HCT116 (cell line): ENCODE measurements around the gene ZNF775. TPM values are rescaled to one million over a fixed set of nuclear protein-coding genes. Genes with fewer than 3 reads are reported as not detected.

ENCODE experiments used
- ATAC-seq: fragments of 200-7000 bp; cut with Tn5 transposase; 2 replicates; pipeline ENCODE4 v1.9.1; 2020; ENCODE audit warnings: mild to moderate bottlenecking, moderate library complexity
- BruUV-seq: library from RNA; stranded (reverse); fragments of 400-500 nt; replicated peaks from 2 replicates; lab custom pipeline; 2021; lab: Mats Ljungman, UMichigan
- CTCF ChIA-PET: fragments of 300-600 bp; sonication (Branson Sonifier 250); formaldehyde crosslinking; loops from one replicate; lab custom pipeline; 2021; ENCODE audit warnings: antibody characterized with exemption; lab: Charles Lee
- POLR2A ChIA-PET: fragments of 300-600, 350-600 bp; sonication (Branson Sonifier 250); formaldehyde crosslinking; loops from one replicate; lab custom pipeline; 2021; ENCODE audit warnings: antibody characterized with exemption; lab: Charles Lee
- RAD21 ChIA-PET, 2 experiments: fragments of 300-600 bp; sonication (Branson Sonifier 250); formaldehyde crosslinking; loops; one replicate each; lab custom pipeline; 2023; ENCODE audit warnings: low total read pairs in 2 of 2; ENCODE audit not compliant: uncharacterized antibody in 2 of 2, unreplicated experiment in 2 of 2, low non-redundant PET in 1 of 2; lab: Charles Lee
- DNase-seq: peaks from one replicate; pipeline ENCODE4 v3.0.0-alpha.2; 2010; ENCODE audit warnings: low read depth, low spot score
- H2AFZ ChIP-seq: fragments of 200-600 bp; shearing (Covaris generic), sonication (generic); 2 replicates; pipeline ENCODE4 v1.6.1; 2017; ENCODE audit warnings: low read depth, mixed run types, mixed read lengths, antibody characterized with exemption, low read length; ENCODE audit not compliant: poor library complexity, severe bottlenecking
- H3K27ac ChIP-seq: 2 replicates; pipeline ENCODE4 v1.5.1; 2012; ENCODE audit warnings: low read depth, low read length
- H3K27me3 ChIP-seq: fragments of 200-600 bp; sonication (generic); 2 replicates; pipeline ENCODE4 v1.6.1; 2016; ENCODE audit warnings: mixed run types, low read length, mixed read lengths; ENCODE audit not compliant: insufficient read depth
- H3K36me3 ChIP-seq, 2 experiments: fragments of 200-500 bp in 1 of 2; fragments of 200-600 bp in 1 of 2; sonication (Bioruptor generic) in 1 of 2; sonication (generic) in 1 of 2; 2 replicates each; pipeline versions ENCODE4 v1.5.1 to v1.6.1; 2014 to 2016; ENCODE audit warnings: low read length in 2 of 2, inconsistent platforms in 1 of 2, mixed read lengths in 1 of 2, mixed run types in 1 of 2; ENCODE audit not compliant: insufficient read depth in 2 of 2, control insufficient read depth in 1 of 2
- H3K4me1 ChIP-seq, 2 experiments: fragments of 200-600 bp in 1 of 2; sonication (generic) in 1 of 2; 2 replicates each; pipeline versions ENCODE4 v1.5.1 to v1.6.1; 2012 to 2017; ENCODE audit warnings: low read length in 2 of 2, inconsistent platforms in 1 of 2, mild to moderate bottlenecking in 1 of 2, mixed read lengths in 1 of 2, mixed run types in 1 of 2, moderate library complexity in 1 of 2; ENCODE audit not compliant: insufficient read depth in 2 of 2, control insufficient read depth in 1 of 2
- H3K4me2 ChIP-seq: fragments of 200-600 bp; sonication (generic); 2 replicates; pipeline ENCODE4 v1.6.1; 2017; ENCODE audit warnings: mixed run types, low read length, mixed read lengths
- H3K4me3 ChIP-seq, 2 experiments: fragments of 200-600 bp in 1 of 2; sonication (generic) in 1 of 2; replicated peaks in 1 of 2; 2 replicates each; pipeline ENCODE4 v1.5.1; 2011 to 2016; ENCODE audit warnings: low read length in 2 of 2, control low read depth in 1 of 2, low read depth in 1 of 2, mild to moderate bottlenecking in 1 of 2, mixed read lengths in 1 of 2, mixed run types in 1 of 2
- H3K79me2 ChIP-seq: fragments of 200-600 bp; sonication (generic); 2 replicates; pipeline ENCODE4 v1.6.1; 2017; ENCODE audit warnings: mild to moderate bottlenecking, mixed run types, low read length, moderate library complexity, mixed read lengths; ENCODE audit not compliant: insufficient read depth
- H3K9ac ChIP-seq: fragments of 200-600 bp; sonication (generic); 2 replicates; pipeline ENCODE4 v1.6.1; 2016; ENCODE audit warnings: low read length, mixed read lengths
- H3K9me2 ChIP-seq: fragments of 200-600 bp; sonication (generic), shearing (Covaris generic); 2 replicates; pipeline ENCODE4 v1.6.1; 2017; ENCODE audit warnings: mixed run types, mild to moderate bottlenecking, moderate library complexity; ENCODE audit not compliant: insufficient read depth
- H3K9me3 ChIP-seq, 2 experiments: fragments of 200-500 bp in 1 of 2; fragments of 200-600 bp in 1 of 2; sonication (Bioruptor generic) in 1 of 2; sonication (generic) in 1 of 2; 2 replicates each; pipeline ENCODE4 v1.6.1; 2014 to 2017; ENCODE audit warnings: low read length in 2 of 2, mixed read lengths in 2 of 2, inconsistent platforms in 1 of 2, low read depth in 1 of 2, mild to moderate bottlenecking in 1 of 2, mixed run types in 1 of 2, moderate library complexity in 1 of 2; ENCODE audit not compliant: control insufficient read depth in 1 of 2, insufficient read depth in 1 of 2
- H4K20me1 ChIP-seq: fragments of 200-600 bp; sonication (generic), shearing (Covaris generic); 2 replicates; pipeline ENCODE4 v1.6.1; 2017; ENCODE audit warnings: mixed run types, mild to moderate bottlenecking, moderate library complexity; ENCODE audit not compliant: insufficient read depth
- CBX3 ChIP-seq: IDR thresholded peaks from 2 replicates; pipeline ENCODE4 v1.6.1; 2012; ENCODE audit warnings: low read depth
- CEBPB ChIP-seq: IDR thresholded peaks from 2 replicates; pipeline ENCODE4 v1.6.1; 2012; ENCODE audit warnings: low read depth
- EGR1 ChIP-seq: IDR thresholded peaks from 2 replicates; pipeline ENCODE4 v1.6.1; 2012; ENCODE audit warnings: low read depth
- ELF1 ChIP-seq: IDR thresholded peaks from 2 replicates; pipeline ENCODE4 v1.6.1; 2012; ENCODE audit warnings: low read depth, borderline replicate concordance
- EZH2phosphoT487 ChIP-seq: fragments of 200-600 bp; IDR thresholded peaks from 2 replicates; pipeline ENCODE4 v1.6.1; 2018; ENCODE audit warnings: antibody characterized with exemption, borderline replicate concordance
- FOSL1 ChIP-seq: IDR thresholded peaks from 2 replicates; pipeline ENCODE4 v1.6.1; 2012; ENCODE audit warnings: low read depth
- RAD21 ChIP-seq: IDR thresholded peaks from 2 replicates; pipeline ENCODE4 v1.6.1; 2012; ENCODE audit warnings: low read depth, mild to moderate bottlenecking
- SIN3A ChIP-seq: IDR thresholded peaks from 2 replicates; pipeline ENCODE4 v1.6.1; 2012; ENCODE audit warnings: low read depth
- SP1 ChIP-seq: IDR thresholded peaks from 2 replicates; pipeline ENCODE4 v1.6.1; 2012; ENCODE audit warnings: low read depth
- TCF7L2 ChIP-seq: IDR thresholded peaks from 2 replicates; pipeline ENCODE4 v1.7.0; 2011; ENCODE audit warnings: borderline replicate concordance, inconsistent platforms; ENCODE audit not compliant: insufficient read depth, insufficient read length; ENCODE audit errors: extremely low read depth
- YY1 ChIP-seq: IDR thresholded peaks from 2 replicates; pipeline ENCODE4 v1.6.1; 2011; ENCODE audit warnings: low read length, low read depth, moderate library complexity, mild to moderate bottlenecking; ENCODE audit not compliant: insufficient replicate concordance; ENCODE audit errors: extremely low read depth
- ZFX ChIP-seq: fragments of 450-650 bp; IDR thresholded peaks from 2 replicates; pipeline ENCODE4 v1.6.1; 2017
- intact Hi-C: fragments of 100-400 bp; cut with micrococcal nuclease; formaldehyde crosslinking; loops from 2 replicates; pipeline ENCODE4 v1.10.0; 2022
- total RNA-seq: library from RNA; stranded (reverse); gene quantifications from one replicate; pipeline ENCODE4 v1.2.1, GENCODE V29; 2021; ENCODE audit not compliant: unreplicated experiment
- TF ChIP-seq, protein P1 (sequence below), 3 experiments: fragments of 200-600 bp in 1 of 3; sonication (generic) in 1 of 3; IDR thresholded peaks in 2 of 3; conservative IDR thresholded peaks in 1 of 3; 2 replicates each; pipeline ENCODE4 v1.5.1; 2012 to 2017; ENCODE audit warnings: low read depth in 2 of 3, low read length in 2 of 3, antibody characterized with exemption in 1 of 3, borderline replicate concordance in 1 of 3, control low read depth in 1 of 3, mild to moderate bottlenecking in 1 of 3, mixed read lengths in 1 of 3, mixed run types in 1 of 3, moderate library complexity in 1 of 3; ENCODE audit not compliant: insufficient read depth in 1 of 3
- TF ChIP-seq, protein P2 (sequence below): IDR thresholded peaks from 2 replicates; pipeline ENCODE4 v1.6.1; 2012

Gene ZNF775
- total RNA-seq, 1 experiment from 2014 or later, result 4.5 TPM

DNA sequence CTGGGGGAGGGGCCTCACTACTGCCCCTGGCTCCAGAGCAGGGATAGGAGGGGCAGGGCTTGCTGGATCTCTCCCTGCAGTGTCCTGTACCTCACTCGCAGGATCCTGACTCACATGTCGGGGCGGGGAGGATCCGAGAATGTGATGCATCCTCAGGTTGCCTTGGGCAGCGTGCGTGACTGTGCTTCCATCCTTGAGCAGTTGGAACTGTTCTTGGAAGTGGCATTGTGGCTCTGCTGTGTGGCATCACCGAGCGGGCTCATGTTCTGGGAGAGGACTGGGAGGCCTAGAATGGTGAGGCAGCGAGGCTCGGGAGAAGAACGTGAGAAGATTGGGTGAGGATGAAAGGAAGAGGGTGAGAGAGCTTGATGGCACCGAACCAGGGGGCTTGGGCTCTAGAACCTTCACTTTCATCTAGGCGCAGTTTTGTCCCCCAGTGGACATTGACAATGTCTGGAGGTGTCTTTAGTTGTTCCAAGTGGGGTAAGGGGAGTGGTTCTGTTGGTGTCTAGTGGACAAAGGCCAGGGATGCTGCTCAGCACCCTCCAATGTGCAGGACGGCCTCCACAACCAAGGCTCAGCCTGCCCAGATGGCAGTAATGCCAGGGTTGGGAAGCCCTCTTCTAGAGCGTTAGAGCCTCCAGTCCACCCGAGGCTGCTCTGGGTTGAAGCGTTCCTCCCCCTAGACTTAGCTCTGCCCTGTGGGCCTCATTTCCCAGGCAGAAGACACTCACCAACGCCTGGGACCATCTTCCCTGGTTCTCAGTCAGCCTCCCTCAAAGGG, 46.1 kb upstream of the ZNF775 start:
- H3K4me2 ChIP-seq, result no peak overlapping the region
- H4K20me1 ChIP-seq, result no peaks in the 10 kb centered on the region
- no peaks in the 10 kb centered on the region for H3K9me3 ChIP-seq
- ChIA-PET CTCF (no interaction called here), RAD21 (no interaction called here), POLR2A (no interaction called here)
- no peaks in the 10 kb centered on the region for H3K27me3 ChIP-seq
- H2AFZ ChIP-seq, result no peak overlapping the region
- intact Hi-C loops, result no loop called here
- H3K79me2 ChIP-seq, result no peaks in the 10 kb centered on the region
- DNase-seq (no peak), ATAC-seq (no peak)
- H3K36me3 ChIP-seq, result no peaks in the 10 kb centered on the region
- no peak overlapping the region for H3K9ac ChIP-seq
- H3K9me2 ChIP-seq, result no peaks in the 10 kb centered on the region
- TF ChIP-seq ZFX (no peak), EGR1 (no peak), FOSL1 (no peak)
- TF ChIP-seq, protein P1, sequence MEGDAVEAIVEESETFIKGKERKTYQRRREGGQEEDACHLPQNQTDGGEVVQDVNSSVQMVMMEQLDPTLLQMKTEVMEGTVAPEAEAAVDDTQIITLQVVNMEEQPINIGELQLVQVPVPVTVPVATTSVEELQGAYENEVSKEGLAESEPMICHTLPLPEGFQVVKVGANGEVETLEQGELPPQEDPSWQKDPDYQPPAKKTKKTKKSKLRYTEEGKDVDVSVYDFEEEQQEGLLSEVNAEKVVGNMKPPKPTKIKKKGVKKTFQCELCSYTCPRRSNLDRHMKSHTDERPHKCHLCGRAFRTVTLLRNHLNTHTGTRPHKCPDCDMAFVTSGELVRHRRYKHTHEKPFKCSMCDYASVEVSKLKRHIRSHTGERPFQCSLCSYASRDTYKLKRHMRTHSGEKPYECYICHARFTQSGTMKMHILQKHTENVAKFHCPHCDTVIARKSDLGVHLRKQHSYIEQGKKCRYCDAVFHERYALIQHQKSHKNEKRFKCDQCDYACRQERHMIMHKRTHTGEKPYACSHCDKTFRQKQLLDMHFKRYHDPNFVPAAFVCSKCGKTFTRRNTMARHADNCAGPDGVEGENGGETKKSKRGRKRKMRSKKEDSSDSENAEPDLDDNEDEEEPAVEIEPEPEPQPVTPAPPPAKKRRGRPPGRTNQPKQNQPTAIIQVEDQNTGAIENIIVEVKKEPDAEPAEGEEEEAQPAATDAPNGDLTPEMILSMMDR (IDR thresholded peaks at IDR 0.05 in 2 of 3, conservative IDR thresholded peaks at IDR 0.05 in 1 of 3; ENCODE audit: borderline replicate concordance in 1 of 3, insufficient read depth in 1 of 3, low read depth in 2 of 3, low read length in 2 of 3), result no peak
- TF ChIP-seq, protein P2, sequence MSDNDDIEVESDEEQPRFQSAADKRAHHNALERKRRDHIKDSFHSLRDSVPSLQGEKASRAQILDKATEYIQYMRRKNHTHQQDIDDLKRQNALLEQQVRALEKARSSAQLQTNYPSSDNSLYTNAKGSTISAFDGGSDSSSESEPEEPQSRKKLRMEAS, result no peak
- no peaks in the 10 kb centered on the region for H3K4me1 ChIP-seq
- no peak overlapping the region for H3K27ac ChIP-seq
- H3K4me3 ChIP-seq, result no peak overlapping the region
- no TSS peak for BruUV-seq

DNA sequence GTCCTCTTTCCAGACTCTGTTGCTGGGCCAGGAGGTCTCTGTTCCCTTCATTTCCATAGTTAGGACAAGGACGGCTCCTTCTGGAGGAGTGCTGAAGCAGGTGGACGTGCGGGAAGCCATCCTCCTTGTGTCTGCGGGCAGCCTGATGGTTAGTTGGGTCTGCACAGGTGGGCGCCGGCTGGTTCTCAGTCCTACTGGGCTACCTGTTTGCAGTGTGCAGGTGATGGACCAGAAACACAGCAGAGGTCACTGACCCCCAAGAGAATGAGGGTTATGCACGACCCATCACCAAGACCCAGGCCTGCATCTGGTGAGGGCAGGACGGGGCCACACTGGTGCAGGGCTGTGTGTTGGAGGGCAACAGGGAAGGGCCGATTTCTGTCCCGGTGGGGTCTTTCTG, 45.5 kb upstream of the ZNF775 start:
- no peaks in the 10 kb centered on the region for H3K27me3 ChIP-seq
- no peaks in the 10 kb centered on the region for H3K4me1 ChIP-seq
- no peak for ATAC-seq
- H3K36me3 ChIP-seq, result no peaks in the 10 kb centered on the region
- no peaks in the 10 kb centered on the region for H4K20me1 ChIP-seq
- ChIA-PET POLR2A (no interaction called here), RAD21 (no interaction called here), CTCF (no interaction called here)
- no peak for DNase-seq
- no peak overlapping the region for H3K4me3 ChIP-seq
- no peak overlapping the region for H3K4me2 ChIP-seq
- no peaks in the 10 kb centered on the region for H3K9me3 ChIP-seq
- intact Hi-C loops, result no loop called here
- BruUV-seq, result no TSS peak
- H3K9me2 ChIP-seq, result no peaks in the 10 kb centered on the region
- no peak overlapping the region for H3K9ac ChIP-seq
- H3K79me2 ChIP-seq, result no peaks in the 10 kb centered on the region
- H3K27ac ChIP-seq, result no peak overlapping the region
- no peak for TF ChIP-seq ZFX
- TF ChIP-seq TCF7L2, result no peak
- no peak for TF ChIP-seq RAD21
- TF ChIP-seq EZH2phosphoT487, result no peak
- no peak for TF ChIP-seq CBX3
- no peak for TF ChIP-seq SIN3A
- no peak for TF ChIP-seq YY1
- no peak for TF ChIP-seq FOSL1
- TF ChIP-seq, protein P2, result no peak
- no peak for TF ChIP-seq EGR1
- TF ChIP-seq ELF1, result no peak
- no peak for TF ChIP-seq SP1
- no peak for TF ChIP-seq CEBPB
- no peak overlapping the region for H2AFZ ChIP-seq
